Measurements from ENCODE around the gene BEND6.

- TF ChIP-seq CTCF (conservative IDR thresholded peaks at IDR 0.05; ENCODE audit: low read length) = no peak
- TF ChIP-seq EZH2phosphoT487 (IDR thresholded peaks at IDR 0.05; ENCODE audit: borderline replicate concordance) = no peak
These were observed 8.1 kb downstream of the BEND6 start for GRCh38 chr6:56963043-56963442.
